ENCODE measurements around the gene ZBTB40.

Gene ZBTB40

GRCh38 chr1:22487781-22488180, 36.1 kb downstream of the ZBTB40 start:
- H3K4me3 ChIP-seq (ENCODE audit: control insufficient read depth, low read depth, low read length) = no peak overlapping the region

GRCh38 chr1:22488319-22488718, 36.7 kb downstream of the ZBTB40 start:
- DNase-seq (ENCODE audit: low read depth) = peak; percentile 43
- H3K4me3 ChIP-seq (ENCODE audit: control insufficient read depth, low read depth, low read length) = no peak overlapping the region
- TF ChIP-seq CTCF (conservative IDR thresholded peaks at IDR 0.05; ENCODE audit: control insufficient read depth, insufficient read depth, low read depth, low read length) = no peak

More at GRCh38 chr1:22487781-22488180, 36.1 kb downstream of the ZBTB40 start:
- no peak for TF ChIP-seq CTCF (conservative IDR thresholded peaks at IDR 0.05; ENCODE audit: control insufficient read depth, insufficient read depth, low read depth, low read length)
- no peak for DNase-seq (ENCODE audit: low read depth)

GRCh38 chr1:22489278-22489677, 37.6 kb downstream of the ZBTB40 start:
- DNase-seq (ENCODE audit: low read depth) = no peak
- H3K4me3 ChIP-seq (ENCODE audit: control insufficient read depth, low read depth, low read length) = no peak overlapping the region
- TF ChIP-seq CTCF (conservative IDR thresholded peaks at IDR 0.05; ENCODE audit: control insufficient read depth, insufficient read depth, low read depth, low read length) = no peak

GRCh38 chr1:22489823-22490222, 38.2 kb downstream of the ZBTB40 start:
- H3K4me3 ChIP-seq (ENCODE audit: control insufficient read depth, low read depth, low read length) = no peak overlapping the region
- DNase-seq (ENCODE audit: low read depth) = no peak
- no peak for TF ChIP-seq CTCF (conservative IDR thresholded peaks at IDR 0.05; ENCODE audit: control insufficient read depth, insufficient read depth, low read depth, low read length)

GRCh38 chr1:22490309-22490708, 38.7 kb downstream of the ZBTB40 start:
- no peak for TF ChIP-seq CTCF (conservative IDR thresholded peaks at IDR 0.05; ENCODE audit: control insufficient read depth, insufficient read depth, low read depth, low read length)
- DNase-seq (ENCODE audit: low read depth) = peak; percentile 31

GRCh38 chr1:22491995-22492715, 40.5 kb downstream of the ZBTB40 start:
- DNase-seq (ENCODE audit: low read depth) = no peak
- TF ChIP-seq CTCF (conservative IDR thresholded peaks at IDR 0.05; ENCODE audit: control insufficient read depth, insufficient read depth, low read depth, low read length) = no peak
- H3K4me3 ChIP-seq (ENCODE audit: control insufficient read depth, low read depth, low read length) = no peak overlapping the region

More at GRCh38 chr1:22490309-22490708, 38.7 kb downstream of the ZBTB40 start:
- no peak overlapping the region for H3K4me3 ChIP-seq (ENCODE audit: control insufficient read depth, low read depth, low read length)
